ENCODE results near the gene CDC5L. TPM values are rescaled to one million over a fixed set of nuclear protein-coding genes. Genes with fewer than 3 reads are reported as not detected.

CDC5L gene
- total RNA-seq, 1 donor from 2014 or later, result 16.5 TPM

DNA sequence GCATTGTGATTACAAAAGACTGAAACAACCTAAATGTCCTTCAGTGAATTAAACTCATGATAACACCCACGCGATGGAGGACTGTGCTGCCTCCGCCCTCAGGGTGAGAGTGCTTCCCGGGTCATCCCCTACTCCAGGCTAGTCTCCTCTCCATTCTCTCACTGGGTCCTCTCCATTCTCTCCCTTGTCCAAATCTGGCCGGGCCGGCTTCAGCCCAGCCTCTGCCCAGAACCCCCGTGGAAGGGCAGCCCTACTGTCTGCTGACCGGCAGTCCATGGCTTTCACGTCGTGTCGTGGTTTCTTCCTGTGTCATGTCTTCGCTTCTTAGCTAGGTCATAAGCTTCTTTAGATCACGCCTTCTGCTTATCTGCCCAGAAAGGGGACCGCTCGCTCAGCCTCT, 74.8 kb downstream of the CDC5L start:
- DNase-seq (ENCODE audit: extremely low spot score in 2 of 2), result no peak
- intact Hi-C loops (cut with DNase I), result no loop called here

GRCh38 chr6:44462797-44463727, 75.6 kb downstream of the CDC5L start:
- H3K27ac ChIP-seq, result no peak overlapping the region
- no peaks in the 10 kb centered on the region for H3K36me3 ChIP-seq
- intact Hi-C loops (cut with DNase I), result no loop called here
- no peaks in the 10 kb centered on the region for H3K4me1 ChIP-seq
- DNase-seq (ENCODE audit: extremely low spot score in 2 of 2), result no peak
- no peaks in the 10 kb centered on the region for H3K9me3 ChIP-seq
- H3K27me3 ChIP-seq, result no peaks in the 10 kb centered on the region
- TF ChIP-seq, protein P1, sequence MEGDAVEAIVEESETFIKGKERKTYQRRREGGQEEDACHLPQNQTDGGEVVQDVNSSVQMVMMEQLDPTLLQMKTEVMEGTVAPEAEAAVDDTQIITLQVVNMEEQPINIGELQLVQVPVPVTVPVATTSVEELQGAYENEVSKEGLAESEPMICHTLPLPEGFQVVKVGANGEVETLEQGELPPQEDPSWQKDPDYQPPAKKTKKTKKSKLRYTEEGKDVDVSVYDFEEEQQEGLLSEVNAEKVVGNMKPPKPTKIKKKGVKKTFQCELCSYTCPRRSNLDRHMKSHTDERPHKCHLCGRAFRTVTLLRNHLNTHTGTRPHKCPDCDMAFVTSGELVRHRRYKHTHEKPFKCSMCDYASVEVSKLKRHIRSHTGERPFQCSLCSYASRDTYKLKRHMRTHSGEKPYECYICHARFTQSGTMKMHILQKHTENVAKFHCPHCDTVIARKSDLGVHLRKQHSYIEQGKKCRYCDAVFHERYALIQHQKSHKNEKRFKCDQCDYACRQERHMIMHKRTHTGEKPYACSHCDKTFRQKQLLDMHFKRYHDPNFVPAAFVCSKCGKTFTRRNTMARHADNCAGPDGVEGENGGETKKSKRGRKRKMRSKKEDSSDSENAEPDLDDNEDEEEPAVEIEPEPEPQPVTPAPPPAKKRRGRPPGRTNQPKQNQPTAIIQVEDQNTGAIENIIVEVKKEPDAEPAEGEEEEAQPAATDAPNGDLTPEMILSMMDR (IDR thresholded peaks at IDR 0.05), result no peak
- TF ChIP-seq POLR2A (IDR thresholded peaks at IDR 0.05) (no peak), POLR2AphosphoS5 (IDR thresholded peaks at IDR 0.05; ENCODE audit: insufficient read depth in 1 of 2, low read depth in 1 of 2) (no peak)
- H3K4me3 ChIP-seq, result no peak overlapping the region

More for the DNA sequence above, 74.8 kb downstream of the CDC5L start:
- Histone ChIP-seq H3K27ac (no peak overlapping the region), H3K36me3 (no peaks in the 10 kb centered on the region), H3K4me1 (no peaks in the 10 kb centered on the region), H3K4me3 (no peak overlapping the region), H3K9me3 (no peaks in the 10 kb centered on the region), H3K27me3 (no peaks in the 10 kb centered on the region)
- TF ChIP-seq, protein P1 (IDR thresholded peaks at IDR 0.05), result no peak
- TF ChIP-seq POLR2A (IDR thresholded peaks at IDR 0.05), result no peak
- no peak for TF ChIP-seq POLR2AphosphoS5 (IDR thresholded peaks at IDR 0.05; ENCODE audit: insufficient read depth in 1 of 2, low read depth in 1 of 2)

DNA sequence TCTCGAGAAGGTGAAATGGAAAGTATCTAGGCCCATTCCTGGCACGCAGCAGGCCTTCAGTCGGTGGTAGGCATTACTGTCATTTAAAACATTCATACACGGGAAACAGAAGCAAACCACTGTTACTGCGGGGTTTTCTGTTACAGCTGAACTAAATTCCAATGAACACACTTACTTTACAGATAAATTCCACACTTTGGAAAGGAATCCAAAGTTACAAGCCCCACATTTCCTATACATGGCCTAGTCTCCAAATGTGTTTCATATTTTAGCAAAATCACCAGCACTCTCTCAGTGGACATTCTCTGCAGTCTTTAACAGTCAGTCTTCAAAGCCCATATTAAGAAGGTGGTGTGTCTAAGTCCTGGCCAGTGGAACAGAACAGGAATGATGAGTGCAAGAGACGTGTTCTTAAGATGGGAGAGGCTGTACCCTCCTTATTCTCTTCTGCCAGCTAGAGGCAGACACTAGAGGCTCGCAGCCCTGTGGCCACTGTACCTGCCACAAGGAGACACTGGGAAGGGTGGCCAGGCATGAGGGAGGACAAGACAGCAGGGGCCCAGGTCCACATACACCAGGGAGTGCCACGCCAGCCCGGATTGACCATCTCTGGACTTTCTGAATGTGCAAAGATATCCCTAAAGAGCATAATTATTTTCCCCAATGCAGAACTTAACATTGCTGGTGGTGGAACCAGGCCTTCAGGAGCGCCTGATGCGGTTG, 76.4 kb downstream of the CDC5L start:
- Histone ChIP-seq H3K9me3 (no peaks in the 10 kb centered on the region), H3K27me3 (no peaks in the 10 kb centered on the region), H3K4me3 (no peak overlapping the region), H3K36me3 (no peaks in the 10 kb centered on the region), H3K27ac (no peak overlapping the region), H3K4me1 (no peaks in the 10 kb centered on the region)
- TF ChIP-seq, protein P1 (IDR thresholded peaks at IDR 0.05), result no peak
- TF ChIP-seq POLR2AphosphoS5 (IDR thresholded peaks at IDR 0.05; ENCODE audit: insufficient read depth in 1 of 2, low read depth in 1 of 2), result no peak
- no peak for TF ChIP-seq POLR2A (IDR thresholded peaks at IDR 0.05)
- intact Hi-C loops (cut with DNase I), result no loop called here
- DNase-seq (ENCODE audit: extremely low spot score in 2 of 2), result no peak

DNA sequence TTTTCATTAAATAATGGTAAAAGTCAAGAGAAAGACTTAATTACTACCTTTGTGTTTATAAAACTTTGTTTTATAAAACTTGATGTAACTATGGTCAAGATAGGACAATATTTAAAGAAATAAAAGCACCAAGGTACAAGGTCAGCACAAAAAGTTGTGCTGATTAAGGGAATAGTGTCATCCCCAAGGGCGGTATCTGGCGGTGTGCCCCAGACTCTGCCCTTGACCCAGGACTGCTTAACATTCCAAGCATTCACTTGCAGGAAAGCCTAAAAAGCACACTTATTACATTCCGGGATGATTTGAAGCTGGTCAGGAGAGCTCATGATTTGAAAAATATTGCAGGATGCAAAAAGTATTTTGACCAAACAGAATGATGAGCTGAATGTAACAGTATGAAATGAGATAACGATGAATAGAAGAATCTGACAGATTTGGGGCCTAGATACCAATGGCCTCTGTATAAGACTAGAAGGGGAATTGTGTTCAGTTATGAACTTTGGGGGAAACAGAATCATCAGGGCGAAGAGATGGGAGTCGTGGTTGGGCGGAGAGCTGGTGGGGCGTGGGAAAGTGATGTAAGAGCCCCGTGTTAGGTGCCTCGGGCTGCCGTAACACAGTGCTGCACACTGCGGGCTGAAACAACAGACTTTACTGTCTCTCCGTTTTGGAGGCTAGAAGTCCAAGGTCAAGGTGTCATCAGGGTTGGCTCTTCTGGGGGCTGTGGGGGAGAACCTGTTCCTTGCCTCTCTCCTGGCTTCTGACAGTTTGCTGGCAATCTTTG, 77.2 kb downstream of the CDC5L start:
- no peaks in the 10 kb centered on the region for H3K9me3 ChIP-seq
- no peak for DNase-seq (ENCODE audit: extremely low spot score in 2 of 2)
- intact Hi-C loops (cut with DNase I), result no loop called here
- no peak overlapping the region for H3K27ac ChIP-seq
- H3K36me3 ChIP-seq, result no peaks in the 10 kb centered on the region
- H3K27me3 ChIP-seq, result no peaks in the 10 kb centered on the region
- no peaks in the 10 kb centered on the region for H3K4me1 ChIP-seq
- no peak overlapping the region for H3K4me3 ChIP-seq
- TF ChIP-seq POLR2AphosphoS5 (IDR thresholded peaks at IDR 0.05; ENCODE audit: insufficient read depth in 1 of 2, low read depth in 1 of 2) (no peak), POLR2A (IDR thresholded peaks at IDR 0.05) (no peak)
- TF ChIP-seq, protein P1 (IDR thresholded peaks at IDR 0.05), result no peak
